ENCODE measurements around the gene DENND6B.
A peak's percentile ranks its signal among the peaks of the same experiment; 100 is the strongest.
"Not testable (repeated sequence)": the region's sequence is repeated elsewhere in the genome, so short reads cannot be mapped to it uniquely, and the experiment has no call there.

DENND6B gene

GRCh38 chr22:50326956-50327710 is at the start of gene DENND6B:
Gene DENND6B, minus strand, starts transcription at chr22:50327012. Its CDS starts 24 bp downstream, at chr22:50326988.
- DNase-seq, result peak; percentile 22

GRCh38 chr22:50376085-50376651 is 49.4 kb upstream of the DENND6B start:
- no peak for DNase-seq

- DNase-seq, result no peak
Measured at GRCh38 chr22:50371101-50371648, 44.4 kb upstream of the DENND6B start.

GRCh38 chr22:50367778-50368500 is 41.1 kb upstream of the DENND6B start:
- DNase-seq, result no peak

- not testable (repeated sequence) for DNase-seq
Measured at GRCh38 chr22:50363803-50364194, 37.0 kb upstream of the DENND6B start.

- DNase-seq, result no peak
Measured at GRCh38 chr22:50363166-50363802, 36.5 kb upstream of the DENND6B start.

GRCh38 chr22:50361688-50362087 is 34.9 kb upstream of the DENND6B start:
- no peak for DNase-seq

GRCh38 chr22:50361222-50361621 is 34.4 kb upstream of the DENND6B start:
- no peak for DNase-seq

GRCh38 chr22:50360578-50360977 is 33.8 kb upstream of the DENND6B start:
- no peak for DNase-seq

- DNase-seq, result no peak
Measured at GRCh38 chr22:50357756-50358155, 30.9 kb upstream of the DENND6B start.

- DNase-seq, result no peak
Measured at GRCh38 chr22:50357222-50357621, 30.4 kb upstream of the DENND6B start.

- no peak for DNase-seq
Measured at GRCh38 chr22:50356186-50356585, 29.4 kb upstream of the DENND6B start.

- DNase-seq, result no peak
Measured at GRCh38 chr22:50348058-50348457, 21.2 kb upstream of the DENND6B start.

GRCh38 chr22:50347157-50347556 is 20.3 kb upstream of the DENND6B start:
- DNase-seq, result no peak

GRCh38 chr22:50346470-50346869 is 19.7 kb upstream of the DENND6B start:
- no peak for DNase-seq

GRCh38 chr22:50343541-50343935 is 16.7 kb upstream of the DENND6B start:
- no peak for DNase-seq

- DNase-seq, result no peak
Measured at GRCh38 chr22:50342651-50343540, 16.1 kb upstream of the DENND6B start, which contains the start of gene PPP6R2. Gene PPP6R2, plus strand, starts transcription at chr22:50343327. Its CDS starts 50,582 bp downstream, at chr22:50393909.

- DNase-seq, result peak; percentile 58
Measured at GRCh38 chr22:50341977-50342650, 15.3 kb upstream of the DENND6B start.

- no peak for DNase-seq
Measured at GRCh38 chr22:50339945-50340879, 13.4 kb upstream of the DENND6B start.

- DNase-seq, result no peak
Measured at GRCh38 chr22:50338860-50339462, 12.1 kb upstream of the DENND6B start.

All from NCI-H1092 (cell line).